ENCODE results near the gene CBLL2. TPM values are rescaled to one million over a fixed set of nuclear protein-coding genes. Genes with fewer than 3 reads are reported as not detected.
"Not testable (repeated sequence)": the region's sequence is repeated elsewhere in the genome, so short reads cannot be mapped to it uniquely, and the experiment has no call there.

Gene CBLL2
- total RNA-seq, 1 donor from 2014 or later = not detected

GRCh38 chrX:22248401-22248800 lies 24.3 kb upstream of the CBLL2 start:
- Mint-ChIP-seq H3K4me3 (no peak overlapping the region), H3K9me3 (no peaks in the 10 kb centered on the region), H3K27me3 (no peaks in the 10 kb centered on the region), H3K36me3 (no peaks in the 10 kb centered on the region), H3K4me1 (ENCODE audit: unreplicated experiment) (no peaks in the 10 kb centered on the region), H3K27ac (no peak overlapping the region)
- DNase-seq (ENCODE audit: extremely low spot score, unreplicated experiment) = no peak
- TF ChIP-seq CTCF (conservative IDR thresholded peaks at IDR 0.05) = no peak

- no peaks in the 10 kb centered on the region for H3K9me3 Mint-ChIP-seq
- H3K27me3 Mint-ChIP-seq = no peaks in the 10 kb centered on the region
- H3K36me3 Mint-ChIP-seq = no peaks in the 10 kb centered on the region
- no peak for TF ChIP-seq CTCF (conservative IDR thresholded peaks at IDR 0.05)
- H3K4me3 Mint-ChIP-seq = no peak overlapping the region
- H3K4me1 Mint-ChIP-seq (ENCODE audit: unreplicated experiment) = no peaks in the 10 kb centered on the region
- H3K27ac Mint-ChIP-seq = no peak overlapping the region
- DNase-seq (ENCODE audit: extremely low spot score, unreplicated experiment) = no peak
Observed at GRCh38 chrX:22249371-22249770, 23.3 kb upstream of the CBLL2 start.

DNA sequence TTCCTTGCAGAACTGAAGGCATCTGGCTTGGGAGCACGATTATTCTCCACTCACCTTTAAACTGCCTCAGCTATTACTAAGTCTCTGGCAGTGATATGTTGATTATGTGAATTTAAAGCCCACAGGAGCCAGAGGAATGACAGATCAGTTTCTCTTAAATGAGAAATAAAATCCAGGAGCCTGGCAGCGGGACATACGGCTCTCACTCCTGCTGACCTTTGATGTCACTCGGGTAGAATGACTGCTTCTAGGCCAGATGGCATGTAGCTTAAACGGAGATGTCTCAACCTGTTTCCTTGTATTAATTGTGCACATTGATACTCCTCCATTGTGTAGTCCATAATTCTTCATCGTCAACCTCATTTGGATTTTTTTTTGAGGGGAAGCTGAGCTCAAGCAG lies 4.0 kb upstream of the CBLL2 start:
- no peak for DNase-seq (ENCODE audit: extremely low spot score, unreplicated experiment)
- no peak for TF ChIP-seq CTCF (conservative IDR thresholded peaks at IDR 0.05)
- Mint-ChIP-seq H3K4me3 (no peak overlapping the region), H3K27ac (no peak overlapping the region), H3K27me3 (no peaks in the 10 kb centered on the region), H3K9me3 (no peaks in the 10 kb centered on the region), H3K4me1 (ENCODE audit: unreplicated experiment) (no peaks in the 10 kb centered on the region), H3K36me3 (no peaks in the 10 kb centered on the region)

DNA sequence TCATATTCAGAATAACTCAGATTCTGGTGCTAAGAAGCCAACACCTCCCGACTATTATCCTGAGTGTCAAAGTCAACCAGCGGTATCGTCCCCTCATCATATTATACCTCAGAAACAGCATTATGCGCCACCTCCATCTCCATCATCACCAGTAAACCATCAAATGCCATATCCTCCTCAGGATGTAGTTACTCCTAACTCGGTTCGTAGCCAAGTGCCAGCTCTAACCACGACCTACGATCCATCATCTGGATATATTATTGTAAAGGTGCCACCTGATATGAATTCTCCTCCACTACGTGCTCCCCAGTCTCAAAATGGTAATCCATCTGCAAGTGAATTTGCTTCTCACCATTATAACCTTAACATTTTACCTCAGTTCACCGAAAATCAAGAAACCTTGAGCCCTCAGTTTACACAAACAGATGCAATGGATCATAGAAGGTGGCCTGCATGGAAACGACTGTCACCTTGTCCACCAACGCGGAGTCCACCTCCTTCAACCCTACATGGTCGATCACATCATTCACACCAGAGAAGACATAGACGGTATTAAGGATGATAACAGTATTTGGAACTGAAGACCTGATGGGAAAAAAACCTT lies 1.1 kb downstream of the CBLL2 start:
- H3K4me1 Mint-ChIP-seq (ENCODE audit: unreplicated experiment) = no peaks in the 10 kb centered on the region
- no peak overlapping the region for H3K4me3 Mint-ChIP-seq
- H3K27me3 Mint-ChIP-seq = no peaks in the 10 kb centered on the region
- TF ChIP-seq CTCF (conservative IDR thresholded peaks at IDR 0.05) = no peak
- no peak overlapping the region for H3K27ac Mint-ChIP-seq
- no peak for DNase-seq (ENCODE audit: extremely low spot score, unreplicated experiment)
- H3K36me3 Mint-ChIP-seq = no peaks in the 10 kb centered on the region
- peaks cover 5% of the 10 kb centered on the region for H3K9me3 Mint-ChIP-seq

DNA sequence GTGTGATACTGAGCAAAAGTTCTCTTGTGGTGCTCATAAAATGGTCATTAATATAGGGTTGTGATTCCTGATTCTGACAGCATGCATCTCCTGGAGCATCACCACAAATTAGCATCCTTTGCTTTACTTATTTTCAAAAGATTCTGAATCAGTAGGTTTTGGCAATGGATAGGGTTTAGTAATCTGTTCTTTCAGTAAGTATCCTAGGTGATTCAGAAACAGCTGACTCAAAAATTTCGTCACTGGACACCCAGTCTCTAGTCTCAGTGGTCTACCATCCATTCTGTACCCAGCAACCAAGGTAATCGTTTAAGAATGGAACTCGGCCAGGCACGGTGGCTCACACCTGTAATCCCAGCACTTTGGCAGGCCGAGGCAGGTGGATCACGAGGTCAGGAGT lies 4.1 kb downstream of the CBLL2 start:
- Mint-ChIP-seq H3K4me3 (no peak overlapping the region), H3K36me3 (no peaks in the 10 kb centered on the region), H3K4me1 (ENCODE audit: unreplicated experiment) (no peaks in the 10 kb centered on the region), H3K9me3 (peaks cover 5% of the 10 kb centered on the region), H3K27ac (no peak overlapping the region), H3K27me3 (no peaks in the 10 kb centered on the region)
- DNase-seq (ENCODE audit: extremely low spot score, unreplicated experiment) = no peak
- no peak for TF ChIP-seq CTCF (conservative IDR thresholded peaks at IDR 0.05)

- Mint-ChIP-seq H3K36me3 (no peaks in the 10 kb centered on the region), H3K27me3 (no peaks in the 10 kb centered on the region), H3K9me3 (peaks cover 12% of the 10 kb centered on the region), H3K4me1 (ENCODE audit: unreplicated experiment) (no peaks in the 10 kb centered on the region), H3K27ac (no peak overlapping the region), H3K4me3 (no peak overlapping the region)
- no peak for TF ChIP-seq CTCF (conservative IDR thresholded peaks at IDR 0.05)
- DNase-seq (ENCODE audit: extremely low spot score, unreplicated experiment) = no peak
Observed at GRCh38 chrX:22278375-22278774, 5.7 kb downstream of the CBLL2 start.

DNA sequence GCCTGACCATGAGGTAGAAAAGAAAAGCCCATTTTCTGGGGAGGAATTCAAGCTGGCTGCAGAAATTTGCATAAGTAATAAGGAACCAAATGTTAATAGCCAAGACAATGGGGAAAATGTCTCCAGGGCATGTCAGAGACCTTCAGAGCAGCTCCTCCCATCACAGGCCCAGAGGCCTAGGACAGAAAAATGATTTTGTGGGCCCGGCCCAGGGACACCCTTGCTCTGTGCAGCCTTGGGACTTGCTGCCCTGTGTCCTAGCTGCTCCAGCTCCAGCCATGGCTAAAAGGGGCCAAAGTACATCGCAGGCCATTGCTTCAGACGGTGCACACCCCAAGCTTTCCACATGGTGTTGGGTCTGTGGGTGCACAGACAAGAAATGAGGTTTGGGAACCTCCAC lies 16.5 kb downstream of the CBLL2 start:
- H3K27ac Mint-ChIP-seq, H3K36me3 Mint-ChIP-seq, H3K9me3 Mint-ChIP-seq: not testable (repeated sequence)

More for the DNA sequence above, 16.5 kb downstream of the CBLL2 start:
- not testable (repeated sequence) for H3K27me3 Mint-ChIP-seq; H3K4me1 Mint-ChIP-seq (ENCODE audit: unreplicated experiment); H3K4me3 Mint-ChIP-seq; DNase-seq (ENCODE audit: extremely low spot score, unreplicated experiment)
